Gastrocnemius medialis (tissue), 4 donors: ENCODE measurements around the gene RBM33.

Experiments used
- CTCF ChIP-seq, 5 experiments: fragments of 450-650 bp in 3 of 5; fragments of 200-600 bp in 2 of 5; sonication (generic) in 2 of 5; IDR thresholded peaks in 4 of 5; conservative IDR thresholded peaks in 1 of 5; 1 replicate in 4 of 5; 2 replicates in 1 of 5; pipeline ENCODE4 v1.5.1; 2016 to 2019; ENCODE audit warnings: antibody characterized with exemption in 5 of 5, mild to moderate bottlenecking in 3 of 5, moderate library complexity in 3 of 5
- POLR2A ChIP-seq, 2 donors: fragments of 450-650 bp; IDR thresholded peaks; one replicate each; pipeline ENCODE4 v1.6.1; 2017; ENCODE audit warnings: antibody characterized with exemption in 2 of 2, mild to moderate bottlenecking in 2 of 2, moderate library complexity in 2 of 2

GRCh38 chr7:155713384-155713783, 68.9 kb downstream of the RBM33 start:
- TF ChIP-seq CTCF (IDR thresholded peaks at IDR 0.05 in 4 of 5, conservative IDR thresholded peaks at IDR 0.05 in 1 of 5) (no peak), POLR2A (IDR thresholded peaks at IDR 0.05) (no peak)
